Endothelial cell (in vitro differentiated cells): ENCODE results near the gene SYT14. TPM values are rescaled to one million over a fixed set of nuclear protein-coding genes. Genes with fewer than 3 reads are reported as not detected.
"Not testable (repeated sequence)": the region's sequence is repeated elsewhere in the genome, so short reads cannot be mapped to it uniquely, and the experiment has no call there.

Experiments
- DNase-seq: peaks from one replicate; pipeline ENCODE4 v3.0.0; 2021; ENCODE audit warnings: low spot score
- H3K27ac Mint-ChIP-seq: one replicate; pipeline ENCODE4 v1.8.0; 2021; ENCODE audit warnings: mixed read lengths, inconsistent platforms; ENCODE audit not compliant: unreplicated experiment
- H3K27me3 Mint-ChIP-seq: one replicate; pipeline ENCODE4 v1.8.0; 2021; ENCODE audit warnings: mild to moderate bottlenecking, moderate library complexity, mixed read lengths, inconsistent platforms; ENCODE audit not compliant: unreplicated experiment
- H3K36me3 Mint-ChIP-seq: one replicate; pipeline ENCODE4 v1.8.0; 2021; ENCODE audit warnings: mild to moderate bottlenecking, low read depth, mixed read lengths, inconsistent platforms; ENCODE audit not compliant: unreplicated experiment
- H3K4me1 Mint-ChIP-seq: one replicate; pipeline ENCODE4 v1.8.0; 2021; ENCODE audit warnings: mild to moderate bottlenecking, mixed read lengths, inconsistent platforms; ENCODE audit not compliant: unreplicated experiment
- H3K4me3 Mint-ChIP-seq: one replicate; pipeline ENCODE4 v1.8.0; 2021; ENCODE audit warnings: mild to moderate bottlenecking, mixed read lengths, inconsistent platforms; ENCODE audit not compliant: unreplicated experiment
- H3K9me3 Mint-ChIP-seq: one replicate; pipeline ENCODE4 v1.8.0; 2021; ENCODE audit warnings: mixed read lengths, inconsistent platforms; ENCODE audit not compliant: unreplicated experiment
- CTCF ChIP-seq: fragments of 200-600 bp; sonication (generic); IDR thresholded peaks from one replicate; pipeline ENCODE4 v1.5.0; 2021; ENCODE audit warnings: antibody characterized with exemption; ENCODE audit not compliant: unreplicated experiment
- total RNA-seq: library from RNA; stranded (reverse); fragmentation: NEBNext Ultra II Directional; extraction: Animal tissue kit (Norgen Biotek cat#: 25700); gene quantifications from one replicate; pipeline ENCODE4 v1.2.1, GENCODE V29; 2021; ENCODE audit not compliant: unreplicated experiment

Gene SYT14
- total RNA-seq, 1 donor from 2014 or later, result 9.7 TPM

- H3K27ac Mint-ChIP-seq, result no peak overlapping the region
- H3K4me1 Mint-ChIP-seq, result peaks cover 6% of the 10 kb centered on the region
- H3K36me3 Mint-ChIP-seq, result no peaks in the 10 kb centered on the region
- no peak overlapping the region for H3K4me3 Mint-ChIP-seq
- H3K27me3 Mint-ChIP-seq, result no peaks in the 10 kb centered on the region
- no peaks in the 10 kb centered on the region for H3K9me3 Mint-ChIP-seq
- TF ChIP-seq CTCF, result no peak
- DNase-seq, result no peak
These were observed 22.9 kb downstream of the SYT14 start for GRCh38 chr1:209960926-209961325.

GRCh38 chr1:209962388-209962787 lies 24.4 kb downstream of the SYT14 start:
- Mint-ChIP-seq H3K9me3 (no peaks in the 10 kb centered on the region), H3K36me3 (no peaks in the 10 kb centered on the region), H3K27ac (no peak overlapping the region), H3K4me3 (no peak overlapping the region), H3K27me3 (no peaks in the 10 kb centered on the region), H3K4me1 (no peaks in the 10 kb centered on the region)
- no peak for TF ChIP-seq CTCF
- DNase-seq, result no peak

GRCh38 chr1:209962856-209963255 lies 24.8 kb downstream of the SYT14 start:
- Mint-ChIP-seq H3K4me1 (no peaks in the 10 kb centered on the region), H3K27me3 (no peaks in the 10 kb centered on the region), H3K9me3 (no peaks in the 10 kb centered on the region), H3K27ac (no peak overlapping the region), H3K36me3 (no peaks in the 10 kb centered on the region), H3K4me3 (no peak overlapping the region)
- no peak for DNase-seq
- no peak for TF ChIP-seq CTCF

GRCh38 chr1:209965996-209966395 lies 28.0 kb downstream of the SYT14 start:
- Mint-ChIP-seq H3K4me1 (no peaks in the 10 kb centered on the region), H3K27me3 (no peaks in the 10 kb centered on the region), H3K36me3 (no peaks in the 10 kb centered on the region), H3K4me3 (no peak overlapping the region), H3K9me3 (no peaks in the 10 kb centered on the region), H3K27ac (no peak overlapping the region)
- TF ChIP-seq CTCF, result no peak
- no peak for DNase-seq

GRCh38 chr1:209978721-209979120 lies 40.7 kb downstream of the SYT14 start:
- not testable (repeated sequence) for H3K4me1 Mint-ChIP-seq, H3K4me3 Mint-ChIP-seq, DNase-seq, H3K27ac Mint-ChIP-seq, H3K9me3 Mint-ChIP-seq, H3K27me3 Mint-ChIP-seq
- H3K36me3 Mint-ChIP-seq, result peaks cover 10% of the 10 kb centered on the region

GRCh38 chr1:209983953-209984352 lies 45.9 kb downstream of the SYT14 start:
- Mint-ChIP-seq H3K27me3 (no peaks in the 10 kb centered on the region), H3K4me1 (no peaks in the 10 kb centered on the region), H3K4me3 (no peak overlapping the region), H3K27ac (no peak overlapping the region), H3K9me3 (no peaks in the 10 kb centered on the region), H3K36me3 (peaks cover 14% of the 10 kb centered on the region)
- no peak for DNase-seq
- no peak for TF ChIP-seq CTCF
